SK-N-SH (cell line): Measurements from ENCODE around the gene FADS2. TPM values are rescaled to one million over a fixed set of nuclear protein-coding genes. Genes with fewer than 3 reads are reported as not detected.

Source experiments
- CTCF ChIA-PET: fragments of 300-600, 350-600 bp; formaldehyde crosslinking; extraction: SDS; loops from one replicate; lab custom pipeline; 2021; lab: Yijun Ruan, JAX
- POLR2A ChIA-PET: fragments of 350-600 bp; sonication (Branson Sonifier 250); formaldehyde crosslinking; extraction: SDS; loops from one replicate; lab custom pipeline; 2020; ENCODE audit warnings: antibody characterized with exemption, inconsistent platforms; lab: Yijun Ruan, JAX
- DNase-seq: peaks from one replicate; pipeline ENCODE4 v3.0.0; 2012
- H2AFZ ChIP-seq: fragments of 200-600 bp; sonication (generic); 2 replicates; pipeline ENCODE4 v1.8.1; 2016; ENCODE audit warnings: antibody characterized with exemption, mild to moderate bottlenecking, low read depth
- H3F3A ChIP-seq: fragments of 200-600 bp; sonication (generic); replicated peaks from 2 replicates; pipeline ENCODE3; 2016; ENCODE audit warnings: antibody characterized with exemption, mild to moderate bottlenecking; ENCODE audit not compliant: insufficient read depth
- H3K27ac ChIP-seq, 2 experiments: fragments of 200-500 bp in 1 of 2; fragments of 200-600 bp in 1 of 2; sonication (Bioruptor generic) in 1 of 2; sonication (generic), shearing (Covaris generic) in 1 of 2; 2 replicates each; pipeline versions ENCODE4 v1.5.1 to v1.6.1; 2014 to 2016; ENCODE audit warnings: low read depth in 2 of 2, inconsistent platforms in 1 of 2, low read length in 1 of 2, mild to moderate bottlenecking in 1 of 2, mixed read lengths in 1 of 2
- H3K27me3 ChIP-seq: fragments of 200-600 bp; sonication (generic), shearing (Covaris generic); 2 replicates; pipeline ENCODE4 v1.6.1; 2016; ENCODE audit warnings: mixed run types; ENCODE audit not compliant: insufficient read depth
- H3K36me3 ChIP-seq, 2 experiments: fragments of 200-500 bp in 1 of 2; fragments of 200-600 bp in 1 of 2; sonication (Bioruptor generic) in 1 of 2; sonication (generic) in 1 of 2; replicated peaks in 1 of 2; 2 replicates each; pipeline versions ENCODE3 to v1.5.1; 2014 to 2016; ENCODE audit warnings: low read length in 1 of 2, mild to moderate bottlenecking in 1 of 2; ENCODE audit not compliant: insufficient read depth in 2 of 2, control insufficient read depth in 1 of 2
- H3K4me1 ChIP-seq, 2 experiments: fragments of 200-500 bp in 1 of 2; fragments of 200-600 bp in 1 of 2; sonication (Bioruptor generic) in 1 of 2; sonication (generic), shearing (Covaris generic) in 1 of 2; 2 replicates each; pipeline versions ENCODE4 v1.5.1 to v1.6.1; 2014 to 2016; ENCODE audit warnings: low read depth in 1 of 2, low read length in 1 of 2, mixed run types in 1 of 2; ENCODE audit not compliant: insufficient read depth in 2 of 2, control insufficient read depth in 1 of 2
- H3K4me2 ChIP-seq: fragments of 200-600 bp; sonication (generic), shearing (Covaris generic); 2 replicates; pipeline ENCODE4 v1.6.1; 2017; ENCODE audit warnings: mixed run types
- H3K4me3 ChIP-seq, 2 experiments: fragments of 200-500 bp in 1 of 2; fragments of 200-600 bp in 1 of 2; sonication (Bioruptor generic) in 1 of 2; sonication (generic), shearing (Covaris generic) in 1 of 2; 2 replicates each; pipeline versions ENCODE4 v1.5.1 to v1.8.1; 2014 to 2016; ENCODE audit warnings: low read depth in 2 of 2, inconsistent platforms in 1 of 2, low read length in 1 of 2, mild to moderate bottlenecking in 1 of 2, mixed read lengths in 1 of 2, moderate library complexity in 1 of 2
- H3K79me2 ChIP-seq: fragments of 200-600 bp; sonication (generic); 2 replicates; pipeline ENCODE4 v1.8.1; 2017; ENCODE audit warnings: mild to moderate bottlenecking; ENCODE audit not compliant: insufficient read depth
- H3K9ac ChIP-seq: fragments of 200-600 bp; sonication (generic); 2 replicates; pipeline ENCODE4 v1.6.1; 2017; ENCODE audit warnings: mixed run types
- H3K9me2 ChIP-seq: fragments of 200-600 bp; sonication (generic); 2 replicates; pipeline ENCODE4 v1.6.1; 2017; ENCODE audit warnings: mixed run types
- H3K9me3 ChIP-seq: fragments of 200-600 bp; sonication (generic); 2 replicates; pipeline ENCODE4 v1.6.1; 2017; ENCODE audit warnings: mixed run types, mild to moderate bottlenecking, moderate library complexity
- H4K20me1 ChIP-seq: fragments of 200-600 bp; sonication (generic); 2 replicates; pipeline ENCODE4 v1.6.1; 2017; ENCODE audit warnings: mild to moderate bottlenecking, mixed run types; ENCODE audit not compliant: insufficient read depth
- CTCF ChIP-seq: fragments of 200-600 bp; sonication (generic); IDR thresholded peaks from 2 replicates; pipeline ENCODE4 v1.6.1; 2017; ENCODE audit warnings: antibody characterized with exemption, mild to moderate bottlenecking, moderate library complexity
- EZH2phosphoT487 ChIP-seq: fragments of 200-600 bp; sonication (generic); IDR thresholded peaks from 2 replicates; pipeline ENCODE4 v1.6.1; 2017; ENCODE audit warnings: low read depth, mixed run types, mild to moderate bottlenecking, antibody characterized with exemption, moderate library complexity, borderline replicate concordance
- FOXJ3 ChIP-seq: sonication (generic); formaldehyde crosslinking; IDR thresholded peaks from 2 replicates; pipeline ENCODE4 v1.5.1; 2020; ENCODE audit warnings: mild to moderate bottlenecking, missing genetic modification reagents
- GABPA ChIP-seq: IDR thresholded peaks from 2 replicates; pipeline ENCODE4 v1.4.0; 2012; ENCODE audit warnings: low read depth, mild to moderate bottlenecking
- IRF3 ChIP-seq: fragments of 150-350 bp; IDR thresholded peaks from 2 replicates; pipeline ENCODE4 v1.6.1; 2016; ENCODE audit warnings: mild to moderate bottlenecking, low read depth, low read length
- MEF2A ChIP-seq: IDR thresholded peaks from 2 replicates; pipeline ENCODE4 v1.4.0; 2012; ENCODE audit warnings: low read depth, borderline replicate concordance
- MXI1 ChIP-seq: IDR thresholded peaks from 2 replicates; pipeline ENCODE4 v1.6.1; 2012; ENCODE audit warnings: mild to moderate bottlenecking, low read depth, low read length, improper control_type of control experiment
- NRF1 ChIP-seq: IDR thresholded peaks from 2 replicates; pipeline ENCODE4 v1.6.1; 2012; ENCODE audit warnings: low read depth, mild to moderate bottlenecking, low read length
- REST ChIP-seq: IDR thresholded peaks from 2 replicates; pipeline ENCODE4 v1.6.1; 2012; ENCODE audit warnings: mild to moderate bottlenecking, low read depth, low read length, moderate library complexity
- RXRA ChIP-seq: IDR thresholded peaks from 2 replicates; pipeline ENCODE4 v1.4.0; 2012; ENCODE audit warnings: low read depth, mild to moderate bottlenecking, borderline replicate concordance
- SIN3A ChIP-seq: IDR thresholded peaks from 2 replicates; pipeline ENCODE4 v1.6.1; 2012; ENCODE audit warnings: low read depth, mild to moderate bottlenecking, low read length, moderate library complexity, borderline replicate concordance
- SMC3 ChIP-seq: IDR thresholded peaks from 2 replicates; pipeline ENCODE4 v1.6.1; 2012; ENCODE audit warnings: low read depth, low read length, improper control_type of control experiment
- TAF1 ChIP-seq: IDR thresholded peaks from 2 replicates; pipeline ENCODE4 v1.6.1; 2012; ENCODE audit warnings: low read depth, mild to moderate bottlenecking, low read length, moderate library complexity, borderline replicate concordance
- USF2 ChIP-seq: fragments of 150-350 bp; IDR thresholded peaks from 2 replicates; pipeline ENCODE4 v1.6.1; 2017; ENCODE audit warnings: antibody characterized with exemption, low read length, low read depth, borderline replicate concordance
- WGBS: methylation state at CpG from one replicate; pipeline ENCODE4 v1.1.6; 2017; ENCODE audit warnings: low lambda C conversion rate; 5-methylcytosine and 5-hydroxymethylcytosine counted together
- polyA plus RNA-seq, 3 experiments: library from polyadenylated mRNA; depleted of rRNA; stranded (reverse); fragments of >200 nt; gene quantifications; 2 replicates each; pipeline ENCODE4 v1.2.3, GENCODE V29; 2012

The FADS2 gene
- polyA plus RNA-seq, 1 of the 3 experiments (the other 2 are of a cell fraction), result 67.8 TPM

- Histone ChIP-seq H4K20me1 (no peaks in the 10 kb centered on the region), H3K4me3 (no peak overlapping the region), H3K9ac (no peak overlapping the region), H3K27me3 (no peaks in the 10 kb centered on the region), H3K36me3 (peaks cover 11 to 49% of the 10 kb centered on the region in 2 experiments), H3K4me1 (peaks cover 0 to 3% of the 10 kb centered on the region in 2 experiments; a peak in 1 of 4 replicates), H3K9me2 (no peaks in the 10 kb centered on the region), H3F3A (no peaks in the 10 kb centered on the region), H3K4me2 (no peak overlapping the region), H3K9me3 (no peaks in the 10 kb centered on the region), H3K79me2 (no peaks in the 10 kb centered on the region), H2AFZ (no peak overlapping the region), H3K27ac (no peak overlapping the region)
- ChIA-PET POLR2A (no interaction called here), CTCF (interaction anchor here (0.9 to 2.0 kb wide), 5 partner anchors 23 to 234 kb away, joined by 3 to 8 read pairs (median 5); no protein-coding TSS in a partner anchor)
- no peak for TF ChIP-seq IRF3
- TF ChIP-seq SIN3A, result no peak
- no peak for TF ChIP-seq CTCF
- no peak for TF ChIP-seq MXI1
- no peak for TF ChIP-seq MEF2A
- TF ChIP-seq GABPA, result no peak
- TF ChIP-seq SMC3, result no peak
- no peak for TF ChIP-seq RXRA
- no peak for TF ChIP-seq TAF1
- no peak for TF ChIP-seq FOXJ3 (CRISPR knock-in tag)
- no peak for TF ChIP-seq EZH2phosphoT487
- no peak for TF ChIP-seq NRF1
- no peak for TF ChIP-seq USF2
- no peak for TF ChIP-seq REST
- 98% methylated on average over 16 of the region's 18 CpGs for WGBS
- no peak for DNase-seq
Measured at GRCh38 chr11:61847914-61848581, 19.9 kb downstream of the FADS2 start.
